HepG2 (cell line): ENCODE measurements around the gene ZNHIT6. TPM values are rescaled to one million over a fixed set of nuclear protein-coding genes. Genes with fewer than 3 reads are reported as not detected.

Source experiments
- BCL6 ChIP-seq: IDR thresholded peaks from 2 replicates; pipeline ENCODE4 v1.6.1; 2016; ENCODE audit warnings: missing genetic modification reagents, missing compliant biosample characterization
- BORCS8-MEF2B ChIP-seq: sonication (generic); formaldehyde crosslinking; IDR thresholded peaks from 2 replicates; pipeline ENCODE4 v1.8.0; 2022; ENCODE audit warnings: mild to moderate bottlenecking, missing genetic modification reagents
- EHMT2 ChIP-seq: fragments of 200-600 bp; sonication (generic); IDR thresholded peaks from 2 replicates; pipeline ENCODE4 v1.7.0; 2017; ENCODE audit warnings: antibody characterized with exemption, low read depth, low read length, borderline replicate concordance
- ETV6 ChIP-seq: sonication (generic); formaldehyde crosslinking; conservative IDR thresholded peaks from 2 replicates; pipeline ENCODE4 v1.4.0; 2020; ENCODE audit warnings: missing genetic modification reagents
- FOXC1 ChIP-seq: sonication (generic); formaldehyde crosslinking; IDR thresholded peaks from 2 replicates; pipeline ENCODE4 v1.8.0; 2022; ENCODE audit warnings: mild to moderate bottlenecking, missing genetic modification reagents, borderline replicate concordance
- GATAD1 ChIP-seq: IDR thresholded peaks from 2 replicates; pipeline ENCODE4 v1.6.1; 2016; ENCODE audit warnings: missing genetic modification reagents, missing compliant biosample characterization
- GMEB2 ChIP-seq: IDR thresholded peaks from 2 replicates; pipeline ENCODE4 v1.6.1; 2016; ENCODE audit warnings: missing biosample characterization, missing genetic modification reagents, low read depth
- HNRNPL ChIP-seq: fragments of 200-400 bp; formaldehyde crosslinking; IDR thresholded peaks from 2 replicates; pipeline ENCODE4 v1.6.1; 2017; ENCODE audit warnings: mild to moderate bottlenecking, low read depth, low read length
- MNT ChIP-seq: fragments of 450-650 bp; IDR thresholded peaks from 2 replicates; pipeline ENCODE4 v1.6.1; 2016
- PHF8 ChIP-seq: sonication (generic); formaldehyde crosslinking; IDR thresholded peaks from 2 replicates; pipeline ENCODE4 v1.5.0; 2020; ENCODE audit warnings: missing genetic modification reagents
- PRPF4 ChIP-seq: fragments of 200-400 bp; formaldehyde crosslinking; IDR thresholded peaks from 2 replicates; pipeline ENCODE4 v1.6.1; 2016; ENCODE audit warnings: low read length, low read depth; ENCODE audit not compliant: poor library complexity, severe bottlenecking
- RFX1 ChIP-seq: fragments of 450-650 bp; IDR thresholded peaks from 2 replicates; pipeline ENCODE4 v1.6.1; 2017
- SATB2 ChIP-seq: sonication (generic); formaldehyde crosslinking; IDR thresholded peaks from 2 replicates; pipeline ENCODE4 v1.5.0; 2020; ENCODE audit warnings: missing genetic modification reagents
- SIN3A ChIP-seq: IDR thresholded peaks from 2 replicates; pipeline ENCODE4 v1.6.1; 2011; ENCODE audit warnings: low read depth, mild to moderate bottlenecking, control low read depth, low read length, borderline replicate concordance
- SIX1 ChIP-seq: sonication (generic); formaldehyde crosslinking; IDR thresholded peaks from 2 replicates; pipeline ENCODE4 v1.4.0; 2020; ENCODE audit warnings: missing genetic modification reagents, borderline replicate concordance
- SIX4 ChIP-seq: sonication (generic); formaldehyde crosslinking; IDR thresholded peaks from 2 replicates; pipeline ENCODE4 v1.4.0; 2020; ENCODE audit warnings: missing genetic modification reagents
- SMAD9 ChIP-seq: sonication (generic); formaldehyde crosslinking; IDR thresholded peaks from 2 replicates; pipeline ENCODE4 v1.5.1; 2020; ENCODE audit warnings: mild to moderate bottlenecking, missing genetic modification reagents
- SOX13 ChIP-seq, 3 experiments: fragments of 450-650 bp in 1 of 3; sonication (generic) in 1 of 3; formaldehyde crosslinking in 1 of 3; IDR thresholded peaks in 2 of 3; conservative IDR thresholded peaks in 1 of 3; 2 replicates each; pipeline versions ENCODE4 v1.5.0 to v1.6.1; 2016 to 2020; ENCODE audit warnings: antibody characterized with exemption in 1 of 3, mild to moderate bottlenecking in 1 of 3, missing compliant biosample characterization in 1 of 3, missing genetic modification reagents in 1 of 3, moderate library complexity in 1 of 3
- TGIF2 ChIP-seq: IDR thresholded peaks from 2 replicates; pipeline ENCODE4 v1.6.1; 2016; ENCODE audit warnings: control low read depth, missing compliant biosample characterization
- ZBTB38 ChIP-seq: sonication (generic); formaldehyde crosslinking; IDR thresholded peaks from 2 replicates; pipeline ENCODE4 v1.5.1; 2020; ENCODE audit warnings: mild to moderate bottlenecking, missing genetic modification reagents
- ZGPAT ChIP-seq: IDR thresholded peaks from 2 replicates; pipeline ENCODE4 v1.6.1; 2016; ENCODE audit warnings: mild to moderate bottlenecking
- ZNF124 ChIP-seq: sonication (generic); formaldehyde crosslinking; IDR thresholded peaks from 2 replicates; pipeline ENCODE4 v1.4.0; 2020; ENCODE audit warnings: missing genetic modification reagents
- ZNF138 ChIP-seq: sonication (generic); formaldehyde crosslinking; IDR thresholded peaks from 2 replicates; pipeline ENCODE4 v1.5.0; 2020; ENCODE audit warnings: mild to moderate bottlenecking, low read depth, missing genetic modification reagents
- ZNF674 ChIP-seq: sonication (generic); formaldehyde crosslinking; IDR thresholded peaks from 2 replicates; pipeline ENCODE4 v1.5.0; 2020; ENCODE audit warnings: low read depth, mild to moderate bottlenecking, missing genetic modification reagents
- ZNF777 ChIP-seq: sonication (generic); formaldehyde crosslinking; IDR thresholded peaks from 2 replicates; pipeline ENCODE4 v1.4.0; 2020; ENCODE audit warnings: missing genetic modification reagents
- ZNF780A ChIP-seq: sonication (generic); formaldehyde crosslinking; IDR thresholded peaks from 2 replicates; pipeline ENCODE4 v1.8.0; 2022; ENCODE audit warnings: mild to moderate bottlenecking, missing genetic modification reagents, moderate library complexity
- polyA plus RNA-seq, 8 experiments: library from polyadenylated mRNA; depleted of rRNA in 3 of 8; stranded (reverse) in 7 of 8; unstranded in 1 of 8; fragments of >200 nt; fragmentation: Illumina TruSeq in 4 of 8; extraction: Trizol in 4 of 8; gene quantifications; 2 replicates each; pipeline versions ENCODE4 v1.2.1 to v1.2.3, GENCODE V29; 2011 to 2016; ENCODE audit warnings: low read depth in 4 of 8, missing spikeins in 1 of 8, mixed read lengths in 1 of 8; ENCODE audit not compliant: insufficient read depth in 1 of 8
- total RNA-seq, 5 experiments: library from RNA; depleted of rRNA; stranded (reverse); fragments of >200 nt; fragmentation: Illumina TruSeq; extraction: Trizol; gene quantifications; 2 replicates each; pipeline ENCODE4 v1.2.3, GENCODE V29; 2016; ENCODE audit warnings: low read depth in 1 of 5

ZNHIT6 gene
- total and polyA plus RNA-seq, 2 of the 13 experiments (the other 11 are each of a cell fraction or from before 2014, with no cell fraction given), result 6.0 to 15.2 TPM

GRCh38 chr1:85707990-85708828 is at the start of gene ZNHIT6 (continued):
- TF ChIP-seq ZBTB38 (CRISPR knock-in tag) (peak; percentile 84), PRPF4 (no peak), GMEB2 (CRISPR knock-in tag) (0 out of 2 replicates have a peak, but pooled peaks have one; percentile 45), SMAD9 (CRISPR knock-in tag) (no peak), SATB2 (CRISPR knock-in tag) (0 out of 2 replicates have a peak, but pooled peaks have one; percentile 47), FOXC1 (CRISPR knock-in tag) (peak; percentile 65; the same call in 1 of the 2 replicates), ETV6 (peak; percentile 88), ZNF138 (CRISPR knock-in tag) (peak; percentile 81; the same call in 1 of the 2 replicates), ZNF777 (peak; percentile 66; the same call in 1 of the 2 replicates), BCL6 (CRISPR knock-in tag) (peak; percentile 42), RFX1 (no peak), HNRNPL (no peak), BORCS8-MEF2B (CRISPR knock-in tag) (peak; percentile 66; the same call in 1 of the 2 replicates), PHF8 (CRISPR knock-in tag) (peak; percentile 89), SOX13 (IDR thresholded peaks at IDR 0.05) (no peak), SOX13 (CRISPR knock-in tag; conservative IDR thresholded peaks at IDR 0.05 in 1 of 2, IDR thresholded peaks at IDR 0.05 in 1 of 2) (peak in 1 of 2 experiments; percentile 42; a peak in 1 of 4 replicates), ZNF780A (CRISPR knock-in tag) (no peak), SIN3A (peak; percentile 85), GATAD1 (CRISPR knock-in tag) (peak; percentile 94), ZGPAT (CRISPR knock-in tag) (peak; percentile 86), ZNF124 (no peak), TGIF2 (CRISPR knock-in tag) (peak; percentile 82; the same call in 1 of the 2 replicates), SIX4 (CRISPR knock-in tag) (0 out of 2 replicates have a peak, but pooled peaks have one; percentile 28), ZNF674 (no peak), EHMT2 (peak; percentile 53; the same call in 1 of the 2 replicates), SIX1 (0 out of 2 replicates have a peak, but pooled peaks have one; percentile 40), MNT (peak; percentile 86)
